Activated B cell treated with CpG ODN at 0.5 μM for 24 hours (primary cell): ENCODE measurements around the gene CER1. TPM values are rescaled to one million over a fixed set of nuclear protein-coding genes. Genes with fewer than 3 reads are reported as not detected.

Experiments used
- ATAC-seq: fragments of 200-7000 bp; cut with Tn5 transposase; one replicate; pipeline ENCODE4 v1.10.0; 2021; ENCODE audit warnings: low read depth, mild to moderate bottlenecking, moderate library complexity
- CTCF ChIA-PET: fragments of 350-600 bp; sonication (Branson Sonifier 250); formaldehyde crosslinking; loops from one replicate; lab custom pipeline; 2021; ENCODE audit warnings: antibody characterized with exemption; lab: Charles Lee
- POLR2A ChIA-PET: fragments of 350-600 bp; sonication (Branson Sonifier 250); formaldehyde crosslinking; loops from one replicate; lab custom pipeline; 2021; ENCODE audit warnings: antibody characterized with exemption; lab: Charles Lee
- DNase-seq: peaks from one replicate; pipeline ENCODE4 v3.0.0; 2022
- H3K27ac Mint-ChIP-seq: one replicate; pipeline ENCODE4 v1.8.0; 2020; ENCODE audit warnings: mixed read lengths
- H3K27me3 Mint-ChIP-seq: one replicate; pipeline ENCODE4 v1.8.0; 2021; ENCODE audit warnings: mixed read lengths
- H3K36me3 Mint-ChIP-seq: one replicate; pipeline ENCODE4 v1.8.0; 2021; ENCODE audit warnings: low read depth, mixed read lengths
- H3K4me1 Mint-ChIP-seq: one replicate; pipeline ENCODE4 v1.8.0; 2021; ENCODE audit warnings: mixed read lengths
- H3K4me3 Mint-ChIP-seq: one replicate; pipeline ENCODE4 v1.8.0; 2020; ENCODE audit warnings: mild to moderate bottlenecking, mixed read lengths
- H3K9me3 Mint-ChIP-seq: one replicate; pipeline ENCODE4 v1.8.0; 2020; ENCODE audit warnings: mixed read lengths
- CTCF ChIP-seq: fragments of 200-600 bp; IDR thresholded peaks from one replicate; pipeline ENCODE4 v1.8.0; 2022; ENCODE audit warnings: antibody characterized with exemption, mild to moderate bottlenecking
- intact Hi-C: fragments of 100-400 bp; cut with micrococcal nuclease; formaldehyde crosslinking; loops from one replicate; pipeline ENCODE4 v1.15.1; 2024
- total RNA-seq: library from RNA; stranded (reverse); gene quantifications from 2 replicates; pipeline ENCODE4 v1.2.3, GENCODE V29; 2022

Gene CER1
- total RNA-seq, 1 donor from 2014 or later, result not detected

DNA sequence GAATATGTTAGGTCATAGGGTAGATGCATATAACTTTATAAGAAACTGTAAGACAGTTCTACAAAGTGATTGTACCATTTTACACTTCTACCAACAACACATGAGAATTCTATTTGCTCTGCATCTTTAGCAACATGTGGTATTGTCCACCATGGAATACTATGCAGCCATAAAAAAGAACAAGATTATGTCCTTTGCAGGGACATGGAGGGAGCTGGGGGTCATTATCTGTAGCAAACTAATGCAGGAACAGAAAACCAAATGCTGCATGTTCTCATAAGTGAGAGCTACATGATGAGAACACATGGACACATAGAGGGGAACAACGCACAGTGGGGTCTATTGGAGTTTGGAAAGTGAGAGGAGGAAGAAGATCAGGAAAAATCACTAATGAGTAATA lies 22.2 kb upstream of the CER1 start:
- POLR2A ChIA-PET, result no interaction called here
- ATAC-seq (no peak), DNase-seq (no peak)
- H3K4me1 Mint-ChIP-seq, result no peaks in the 10 kb centered on the region
- H3K27ac Mint-ChIP-seq, result no peak overlapping the region
- intact Hi-C loops, result no loop called here
- no peaks in the 10 kb centered on the region for H3K9me3 Mint-ChIP-seq
- no peak overlapping the region for H3K4me3 Mint-ChIP-seq
- CTCF ChIA-PET, result no interaction called here
- H3K36me3 Mint-ChIP-seq, result no peaks in the 10 kb centered on the region
- no peak for TF ChIP-seq CTCF
- H3K27me3 Mint-ChIP-seq, result peaks cover 15% of the 10 kb centered on the region

DNA sequence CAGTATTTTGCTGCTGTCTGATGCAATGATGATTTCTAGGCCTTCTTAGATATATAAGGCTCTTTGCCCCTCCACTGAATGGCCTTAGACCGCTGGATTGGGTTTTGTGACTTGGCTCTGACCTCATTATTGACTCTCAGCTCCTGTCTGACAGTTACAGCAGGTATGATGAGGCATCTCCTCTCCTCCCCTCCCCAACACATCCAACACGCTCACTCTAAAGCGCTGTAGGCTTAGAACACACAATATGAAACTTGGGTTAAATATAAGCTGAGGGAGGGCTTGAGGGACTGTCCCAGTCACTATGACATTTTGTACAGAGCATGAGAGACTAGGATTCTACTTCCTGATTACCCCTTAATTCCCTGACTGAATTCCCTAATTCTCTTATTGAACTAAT lies 18.8 kb upstream of the CER1 start:
- ATAC-seq, result no peak
- Mint-ChIP-seq H3K27ac (no peak overlapping the region), H3K36me3 (no peaks in the 10 kb centered on the region), H3K4me3 (no peak overlapping the region), H3K27me3 (peaks cover 20% of the 10 kb centered on the region), H3K4me1 (no peaks in the 10 kb centered on the region), H3K9me3 (no peaks in the 10 kb centered on the region)
- POLR2A ChIA-PET, result no interaction called here
- no peak for DNase-seq
- TF ChIP-seq CTCF, result no peak
- CTCF ChIA-PET, result interaction anchor here (1.0 kb wide), 1 partner anchor 27 kb away, joined by 3 read pairs; no protein-coding TSS in a partner anchor
- intact Hi-C loops, result no loop called here

DNA sequence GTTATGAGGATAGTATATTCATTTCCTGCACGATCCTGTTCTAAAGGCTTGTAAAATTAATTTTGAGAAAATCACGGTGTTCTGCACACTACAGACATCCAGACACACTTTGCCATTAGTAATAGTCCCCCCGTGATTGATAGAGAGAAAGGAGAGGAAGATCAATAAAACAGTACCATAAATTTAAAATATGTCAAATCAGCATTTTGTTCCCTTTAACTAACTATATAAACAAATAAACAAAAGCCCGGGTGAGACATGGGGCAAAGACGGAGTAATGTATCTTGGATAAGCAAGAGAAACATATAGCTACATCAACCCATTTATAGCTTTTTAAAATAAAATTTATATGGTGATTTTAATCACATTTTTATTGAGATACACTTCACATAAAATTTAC lies 10.6 kb upstream of the CER1 start:
- CTCF ChIA-PET, result no interaction called here
- ATAC-seq (no peak), DNase-seq (no peak)
- POLR2A ChIA-PET, result no interaction called here
- peaks cover 12% of the 10 kb centered on the region for H3K27me3 Mint-ChIP-seq
- H3K27ac Mint-ChIP-seq, result no peak overlapping the region
- no peaks in the 10 kb centered on the region for H3K9me3 Mint-ChIP-seq
- no peaks in the 10 kb centered on the region for H3K36me3 Mint-ChIP-seq
- H3K4me3 Mint-ChIP-seq, result no peak overlapping the region
- no peak for TF ChIP-seq CTCF
- intact Hi-C loops, result no loop called here
- H3K4me1 Mint-ChIP-seq, result no peaks in the 10 kb centered on the region

DNA sequence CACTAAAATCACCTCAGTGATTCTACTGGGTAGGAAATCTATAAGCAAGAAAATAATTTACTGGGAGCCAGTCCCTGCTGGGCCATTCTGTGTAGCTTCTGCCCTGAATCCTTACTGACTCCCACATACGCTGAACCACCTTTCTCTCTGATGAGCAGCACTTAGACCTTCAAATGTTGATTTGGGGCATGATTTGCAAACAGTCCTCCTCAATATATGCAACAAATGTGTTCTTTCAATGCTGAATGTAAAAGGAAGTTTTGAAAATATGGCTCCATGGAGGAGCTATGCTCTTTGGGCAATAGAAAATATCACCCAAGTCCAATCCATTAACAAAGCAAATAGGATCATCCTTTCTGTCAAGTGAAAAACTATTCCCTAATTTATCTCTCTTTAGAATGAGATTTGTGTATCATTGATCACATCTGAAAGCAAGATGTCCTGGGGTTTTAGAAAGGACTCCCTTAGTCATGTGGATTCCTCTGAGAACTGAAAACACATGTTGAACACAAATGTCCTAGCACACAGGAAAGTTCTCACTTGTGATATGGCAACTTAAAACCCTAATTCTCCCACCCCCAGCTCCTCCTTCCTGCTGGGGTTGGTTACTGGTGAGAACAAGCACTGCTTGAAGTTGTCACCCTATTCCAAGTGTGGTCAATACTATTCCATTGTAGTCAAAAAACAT lies 8.9 kb upstream of the CER1 start:
- intact Hi-C loops, result no loop called here
- no peak for ATAC-seq
- TF ChIP-seq CTCF, result no peak
- no peaks in the 10 kb centered on the region for H3K36me3 Mint-ChIP-seq
- no peak for DNase-seq
- no peak overlapping the region for H3K4me3 Mint-ChIP-seq
- peaks cover 4% of the 10 kb centered on the region for H3K27me3 Mint-ChIP-seq
- ChIA-PET POLR2A (no interaction called here), CTCF (no interaction called here)
- H3K9me3 Mint-ChIP-seq, result no peaks in the 10 kb centered on the region
- no peak overlapping the region for H3K27ac Mint-ChIP-seq
- no peaks in the 10 kb centered on the region for H3K4me1 Mint-ChIP-seq

GRCh38 chr9:14730461-14730898 lies 7.9 kb upstream of the CER1 start:
- H3K27me3 Mint-ChIP-seq, result peaks cover 3% of the 10 kb centered on the region
- TF ChIP-seq CTCF, result no peak
- no peak overlapping the region for H3K27ac Mint-ChIP-seq
- no peaks in the 10 kb centered on the region for H3K4me1 Mint-ChIP-seq
- no peak for ATAC-seq
- DNase-seq, result no peak
- H3K9me3 Mint-ChIP-seq, result no peaks in the 10 kb centered on the region
- intact Hi-C loops, result no loop called here
- ChIA-PET POLR2A (no interaction called here), CTCF (no interaction called here)
- H3K36me3 Mint-ChIP-seq, result no peaks in the 10 kb centered on the region
- no peak overlapping the region for H3K4me3 Mint-ChIP-seq
